ENCODE measurements around the gene ZNFX1. TPM values are rescaled to one million over a fixed set of nuclear protein-coding genes. Genes with fewer than 3 reads are reported as not detected.
A peak's percentile ranks its signal among the peaks of the same experiment; 100 is the strongest.
"Not testable (repeated sequence)": the region's sequence is repeated elsewhere in the genome, so short reads cannot be mapped to it uniquely, and the experiment has no call there.

ZNFX1 gene
- total RNA-seq, result 36.1 and 45.3 TPM in 2 replicates

DNA sequence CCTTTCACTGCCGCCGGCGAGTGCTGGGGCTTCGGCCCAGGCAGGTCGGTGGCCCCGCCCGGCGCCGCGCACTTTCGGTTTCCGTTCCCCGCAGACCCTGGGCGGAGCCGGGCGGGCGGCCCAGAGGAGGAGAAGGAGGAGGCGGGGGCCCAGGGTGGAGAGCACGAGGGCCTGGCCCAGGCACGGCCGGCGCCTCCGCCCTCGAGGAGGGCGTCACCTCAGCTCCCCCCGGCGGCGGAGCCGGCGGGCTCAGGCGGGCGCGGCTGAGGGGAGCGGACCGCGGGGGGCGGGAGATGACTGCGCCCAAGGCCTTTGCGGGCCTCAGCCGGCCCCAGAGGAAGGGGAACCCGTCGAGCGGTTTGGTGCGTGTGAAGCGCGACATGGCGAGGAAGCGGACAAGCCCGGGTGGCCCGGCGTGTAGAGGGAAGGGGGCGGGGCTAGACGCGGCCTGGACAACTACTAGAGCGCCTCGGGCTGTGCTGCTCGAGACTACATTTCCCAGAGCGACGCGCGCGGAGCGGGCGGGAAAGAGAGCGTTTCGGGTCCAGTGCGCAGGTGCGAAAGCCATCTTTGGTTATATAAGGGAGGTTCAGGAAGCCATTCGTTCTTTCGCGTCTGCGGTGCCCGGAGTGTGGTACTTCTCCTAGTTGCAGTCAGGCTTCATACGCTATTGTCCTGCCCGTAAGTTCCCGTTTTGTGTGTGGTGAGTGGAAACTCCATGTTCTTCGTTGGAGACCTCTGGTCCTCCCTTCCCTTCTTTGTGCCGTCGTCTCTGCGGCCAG, at the start of gene ZNFX1:
TSS of gene ZNFX1 (minus strand) at position 22 of the 782 bp plus-strand sequence. CDS start 2,218 bp downstream, outside the sequence.
- DNase-seq (ENCODE audit: low read depth, low spot score), result peak; percentile 87

DNA sequence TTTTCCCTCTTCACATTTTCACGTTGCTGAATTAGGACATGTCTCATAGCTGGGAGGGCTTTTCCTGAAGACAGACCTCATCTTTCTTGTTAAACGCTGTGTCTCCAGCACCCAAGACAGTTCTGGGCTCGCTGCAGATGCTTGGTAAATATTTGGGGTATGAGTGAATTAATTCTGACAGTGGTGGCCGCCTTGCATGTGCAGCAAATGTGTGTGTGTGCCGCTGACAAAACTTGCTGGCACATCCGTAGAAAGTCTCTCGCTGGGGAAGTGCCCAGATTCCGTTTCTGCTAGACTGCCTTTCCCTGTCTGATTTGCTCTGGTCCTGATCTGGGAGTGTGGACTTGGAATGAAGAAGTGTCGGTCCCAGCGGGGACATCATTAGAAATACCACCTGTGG, 48.2 kb upstream of the ZNFX1 start:
- no peak for DNase-seq (ENCODE audit: low read depth, low spot score)

DNA sequence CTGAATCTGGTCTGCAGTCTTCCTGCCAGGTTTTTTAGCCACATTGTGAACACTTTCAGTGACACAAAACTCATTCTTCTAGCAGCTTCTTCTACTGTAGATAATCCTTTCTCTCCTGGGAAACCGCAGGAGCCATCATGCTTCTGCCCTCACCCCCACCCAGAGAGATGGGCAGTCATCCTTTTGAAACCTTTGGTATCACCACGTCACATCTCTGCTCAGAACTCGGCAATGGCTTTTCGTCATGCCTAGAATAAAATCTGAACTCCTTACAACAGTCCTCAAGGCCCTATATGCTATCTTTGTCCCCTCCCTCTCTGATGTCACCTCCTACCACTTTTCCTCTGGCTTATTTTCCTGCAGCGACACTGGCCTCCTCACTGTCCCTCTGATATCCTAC, 46.4 kb upstream of the ZNFX1 start:
- no peak for DNase-seq (ENCODE audit: low read depth, low spot score)

DNA sequence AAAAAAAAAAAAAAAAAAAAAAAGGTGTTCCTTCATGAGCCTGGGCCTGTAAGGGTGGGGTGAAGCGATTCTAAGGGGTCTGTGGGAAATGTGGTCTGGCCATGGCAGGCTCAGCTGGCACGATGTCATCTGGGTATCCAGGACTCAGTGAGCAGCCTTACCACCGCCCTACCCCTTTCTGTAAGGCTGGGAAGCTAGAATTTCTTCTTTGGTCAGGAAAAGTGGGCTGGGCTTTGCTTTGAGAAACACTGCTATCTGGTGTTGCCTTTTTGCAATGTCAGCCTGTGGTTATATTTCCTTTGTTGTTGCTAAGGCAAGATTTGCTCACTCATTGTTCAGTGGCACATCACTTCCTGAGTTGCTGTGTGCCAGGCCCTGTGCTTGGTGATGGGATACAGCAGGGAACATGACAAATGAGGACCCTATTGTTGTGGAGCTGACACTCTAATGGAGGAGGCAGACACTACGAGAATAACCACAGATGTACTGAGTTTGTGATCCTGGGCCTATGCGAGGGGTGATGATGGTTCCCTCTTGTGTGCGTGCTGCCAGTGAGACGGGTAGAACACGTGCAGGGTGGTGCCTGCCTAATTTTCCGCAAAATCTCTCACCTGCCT, 45.9 kb upstream of the ZNFX1 start:
- DNase-seq (ENCODE audit: low read depth, low spot score), result peak; percentile 92

DNA sequence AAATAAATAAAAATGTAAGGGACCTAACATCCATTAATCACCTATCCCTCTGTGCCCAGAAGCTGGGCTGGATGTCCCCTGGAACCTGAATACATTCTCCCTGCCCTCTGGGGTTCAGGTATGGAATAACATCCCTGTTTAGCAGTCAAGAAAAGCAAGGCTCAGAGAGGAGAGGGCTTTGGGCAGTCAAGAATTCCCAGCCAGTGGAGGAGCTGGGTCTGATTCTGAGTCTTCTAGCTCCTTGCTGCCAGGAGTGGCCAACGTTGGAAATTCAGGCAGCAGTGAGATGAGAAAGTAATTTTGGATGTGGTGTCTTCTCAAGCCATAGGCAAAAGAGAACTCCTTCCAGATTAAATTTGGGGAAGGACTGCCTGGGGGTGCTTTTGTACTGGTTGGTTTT, 42.6 kb upstream of the ZNFX1 start:
- no peak for DNase-seq (ENCODE audit: low read depth, low spot score)

DNA sequence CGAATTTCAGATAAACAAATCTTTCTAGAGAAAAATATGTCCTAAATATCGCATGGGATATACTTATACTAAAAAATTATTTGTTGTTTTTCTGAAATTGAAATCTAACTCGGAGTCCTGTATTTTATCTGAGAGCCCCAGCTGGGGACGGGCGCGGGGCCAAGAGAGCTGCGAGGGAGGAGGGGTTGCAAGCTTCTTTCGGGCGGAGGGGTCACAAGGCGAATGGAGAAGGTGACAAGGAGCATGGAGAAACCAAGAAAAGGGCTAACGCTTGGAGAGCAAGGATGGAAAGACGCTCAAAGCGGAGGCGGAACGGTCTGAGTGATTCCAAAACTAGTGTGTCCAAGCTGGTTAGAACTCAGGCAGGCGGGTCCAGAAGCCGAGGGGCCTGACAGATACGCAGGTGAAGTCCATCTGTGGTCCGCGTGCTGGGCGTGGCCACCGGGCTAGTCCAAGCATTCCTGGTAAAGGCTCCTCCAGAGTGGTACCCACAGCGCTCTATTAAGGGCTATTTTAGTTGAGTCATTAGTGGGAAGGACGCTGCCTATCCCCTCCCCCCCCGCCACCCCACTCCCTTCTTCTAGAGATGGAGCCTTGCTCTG, 41.5 kb upstream of the ZNFX1 start:
- DNase-seq (ENCODE audit: low read depth, low spot score), result no peak

DNA sequence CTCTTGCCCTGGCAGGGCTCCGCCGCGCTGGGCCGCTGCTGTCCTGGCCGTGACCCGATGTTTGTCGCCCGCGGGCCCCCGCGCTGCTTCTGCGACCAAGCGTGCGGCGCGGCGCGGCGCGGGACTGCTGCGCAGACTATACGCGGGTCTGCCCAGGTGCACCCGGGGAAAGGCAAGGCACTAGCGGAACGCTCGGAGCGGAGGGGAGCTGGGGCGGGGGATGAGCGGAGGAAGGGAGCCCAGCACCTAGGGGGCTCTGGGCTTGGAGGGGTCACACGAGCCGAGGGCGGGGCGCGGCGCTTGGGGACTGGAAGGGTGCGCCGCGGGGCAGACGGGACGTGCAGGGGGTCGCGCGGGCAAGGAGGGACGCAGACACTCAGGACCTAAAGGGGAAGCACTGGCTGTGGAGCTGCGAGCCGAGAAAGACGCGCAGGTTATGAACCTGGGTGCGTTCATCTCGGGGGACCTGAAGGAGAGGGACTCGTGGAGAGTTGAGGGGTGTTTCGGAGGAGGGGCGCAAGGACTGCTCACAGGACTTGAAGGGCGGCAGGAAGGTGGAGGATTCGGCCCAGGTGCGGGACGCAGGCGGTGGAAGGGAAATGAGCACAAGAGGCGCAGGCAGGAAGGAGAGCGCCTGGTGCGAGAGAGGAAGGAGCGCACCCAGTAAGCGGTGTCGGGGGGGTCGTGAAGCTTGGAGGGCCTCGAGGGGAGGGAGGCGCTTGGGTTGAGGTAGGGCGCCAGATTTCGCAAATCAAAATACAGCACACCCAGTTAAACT, 40.8 kb upstream of the ZNFX1 start:
- no peak for DNase-seq (ENCODE audit: low read depth, low spot score)

DNA sequence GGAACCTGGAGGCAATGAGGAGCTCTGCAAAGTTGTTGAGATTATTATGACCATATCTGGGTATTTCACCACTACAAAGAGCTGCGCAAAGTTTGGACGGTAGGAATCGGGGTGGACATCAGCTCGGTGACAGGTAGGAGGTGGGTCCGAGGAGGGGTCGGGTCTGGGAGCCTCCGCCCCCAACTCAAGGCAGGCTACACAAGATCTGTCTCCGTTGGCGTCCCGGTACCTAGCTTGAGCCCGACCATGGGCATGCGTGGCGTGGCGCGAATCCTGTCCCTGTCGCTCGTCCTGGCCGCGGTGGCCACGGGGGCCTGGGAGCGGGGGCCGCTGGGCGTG, 40.2 kb upstream of the ZNFX1 start:
- no peak for DNase-seq (ENCODE audit: low read depth, low spot score)

DNA sequence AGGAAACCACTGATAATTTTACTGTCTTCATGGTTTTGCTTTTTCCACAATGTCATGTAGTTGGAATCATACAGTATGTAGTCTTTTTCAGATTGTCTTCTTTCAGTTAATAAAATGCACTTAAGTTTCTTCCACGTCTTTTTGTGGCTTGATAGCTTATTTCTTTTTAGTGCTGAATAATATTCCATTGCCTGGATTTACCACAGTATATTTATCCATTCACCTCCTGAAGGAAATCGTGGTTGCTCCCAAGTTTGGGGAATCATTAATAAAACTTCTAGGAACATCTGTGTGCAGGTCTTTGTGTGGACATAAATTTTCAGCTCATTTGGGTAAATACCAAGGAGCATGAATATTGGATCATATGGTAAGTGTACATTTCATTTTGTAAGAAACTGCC, 38.8 kb upstream of the ZNFX1 start:
- no peak for DNase-seq (ENCODE audit: low read depth, low spot score)

DNA sequence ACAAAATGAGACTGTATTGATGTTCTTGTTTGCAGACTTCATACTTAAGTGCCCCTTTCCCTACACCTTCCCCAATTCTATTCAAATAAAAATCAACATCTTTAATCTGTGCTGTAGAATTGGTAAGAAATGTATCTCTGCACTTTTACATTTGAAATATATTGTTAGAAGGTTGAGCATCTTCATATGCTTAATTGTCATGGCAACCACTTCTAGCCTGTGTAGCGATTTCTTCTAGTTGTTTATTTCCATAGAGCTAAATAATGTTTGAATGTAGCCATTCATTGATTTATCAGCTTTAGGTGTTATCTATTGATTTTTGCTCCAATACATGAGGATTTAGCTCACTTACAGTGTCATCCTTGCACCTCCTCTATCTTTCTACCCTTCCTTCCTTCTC, 37.7 kb upstream of the ZNFX1 start:
- DNase-seq (ENCODE audit: low read depth, low spot score), result no peak

DNA sequence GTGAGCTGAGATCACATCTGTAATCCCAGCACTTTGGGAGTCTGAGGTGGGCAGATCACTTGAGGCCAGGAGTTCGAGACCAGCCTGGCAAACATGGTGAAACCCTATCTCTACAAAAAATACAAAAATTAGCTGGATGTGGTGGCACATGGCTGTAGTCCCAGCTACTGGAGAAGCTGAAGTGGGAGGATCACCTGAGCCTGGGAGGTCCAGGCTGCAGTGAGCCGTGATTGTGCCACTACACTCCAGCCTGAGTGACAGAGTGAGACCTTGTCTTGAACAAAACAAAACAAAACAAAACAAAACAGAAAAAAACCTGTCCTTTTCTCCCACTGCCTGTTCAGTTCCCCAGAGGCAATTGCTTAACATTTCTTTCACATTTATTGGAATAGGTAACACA, 36.2 kb upstream of the ZNFX1 start:
- not testable (repeated sequence) for DNase-seq (ENCODE audit: low read depth, low spot score)

DNA sequence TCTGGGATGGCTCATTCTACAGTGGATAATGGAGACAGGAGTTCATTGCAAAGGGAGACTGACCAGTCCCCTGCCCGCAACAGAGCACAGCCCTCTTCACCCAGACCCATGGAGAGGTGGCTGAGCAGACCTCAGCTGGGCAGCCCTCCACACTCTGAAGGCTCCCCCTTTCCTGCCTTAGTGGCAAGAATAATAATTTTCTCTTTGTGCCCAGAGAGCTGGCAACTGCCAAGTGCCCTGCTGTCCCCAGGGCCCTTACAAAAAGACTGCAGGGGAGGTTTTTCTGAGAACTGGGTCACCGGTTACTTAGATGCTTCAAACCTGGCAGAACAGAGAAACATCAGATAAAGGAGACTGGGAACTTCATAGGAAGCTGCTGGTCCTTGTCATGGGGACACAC, 35.4 kb upstream of the ZNFX1 start:
- DNase-seq (ENCODE audit: low read depth, low spot score), result no peak

DNA sequence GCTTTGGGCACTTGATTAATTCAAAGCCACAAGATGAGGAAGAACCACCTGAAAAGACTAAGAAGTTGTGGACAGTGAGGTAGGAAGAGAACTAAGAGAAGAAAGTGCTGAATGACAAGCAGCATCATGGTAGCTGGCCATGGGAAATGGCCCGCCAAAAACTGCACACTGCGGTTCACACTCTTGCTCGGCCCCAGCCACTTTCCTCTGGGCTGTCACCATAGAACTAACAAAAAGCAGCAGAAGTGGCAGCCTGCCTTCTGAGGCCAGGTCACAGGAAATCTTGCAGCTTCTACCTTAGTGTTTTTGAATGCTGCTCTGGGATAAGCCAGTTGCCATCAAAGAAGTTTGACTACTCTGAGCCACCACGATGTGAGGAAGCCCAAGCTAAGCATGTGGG, 34.8 kb upstream of the ZNFX1 start:
- no peak for DNase-seq (ENCODE audit: low read depth, low spot score)

DNA sequence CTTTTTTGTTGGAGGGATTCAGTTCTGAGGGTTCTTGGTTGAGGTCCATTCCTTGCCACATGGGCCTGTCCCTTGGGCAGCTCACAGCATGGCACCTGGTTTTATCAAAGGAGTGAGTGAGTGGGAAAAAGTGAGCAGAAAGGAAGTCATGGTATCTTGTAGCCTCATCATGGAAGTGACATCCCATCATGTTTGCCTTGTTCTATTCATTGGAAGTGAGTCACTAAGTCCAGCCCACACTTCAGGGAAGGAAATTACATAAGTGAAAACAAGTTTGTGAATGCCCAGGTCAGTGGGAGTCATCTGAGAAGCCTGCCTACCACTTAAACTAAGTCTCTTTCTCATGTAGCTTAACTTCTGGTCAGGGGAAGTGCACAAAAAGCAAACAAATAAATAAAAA, 32.8 kb upstream of the ZNFX1 start:
- peak; percentile 69 for DNase-seq (ENCODE audit: low read depth, low spot score)

DNA sequence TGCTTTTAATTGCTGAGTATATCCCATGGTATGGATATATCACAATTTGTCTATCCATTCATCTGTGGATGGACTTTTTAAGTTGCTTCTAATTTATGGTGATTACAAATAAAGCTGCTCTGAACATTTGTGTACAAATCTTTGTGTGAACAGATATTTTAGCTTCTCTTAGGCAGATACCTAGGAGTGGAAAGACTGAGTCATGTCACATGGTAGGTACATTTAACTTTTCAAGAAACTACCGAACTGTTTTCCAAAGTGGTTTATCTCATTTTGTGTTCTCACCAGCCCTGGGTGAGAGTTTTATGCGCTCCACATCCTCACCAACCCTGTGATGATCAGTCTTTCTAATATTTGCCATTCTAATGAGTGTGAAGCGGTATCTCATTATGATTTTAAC, 31.0 kb upstream of the ZNFX1 start:
- DNase-seq (ENCODE audit: low read depth, low spot score), result no peak

DNA sequence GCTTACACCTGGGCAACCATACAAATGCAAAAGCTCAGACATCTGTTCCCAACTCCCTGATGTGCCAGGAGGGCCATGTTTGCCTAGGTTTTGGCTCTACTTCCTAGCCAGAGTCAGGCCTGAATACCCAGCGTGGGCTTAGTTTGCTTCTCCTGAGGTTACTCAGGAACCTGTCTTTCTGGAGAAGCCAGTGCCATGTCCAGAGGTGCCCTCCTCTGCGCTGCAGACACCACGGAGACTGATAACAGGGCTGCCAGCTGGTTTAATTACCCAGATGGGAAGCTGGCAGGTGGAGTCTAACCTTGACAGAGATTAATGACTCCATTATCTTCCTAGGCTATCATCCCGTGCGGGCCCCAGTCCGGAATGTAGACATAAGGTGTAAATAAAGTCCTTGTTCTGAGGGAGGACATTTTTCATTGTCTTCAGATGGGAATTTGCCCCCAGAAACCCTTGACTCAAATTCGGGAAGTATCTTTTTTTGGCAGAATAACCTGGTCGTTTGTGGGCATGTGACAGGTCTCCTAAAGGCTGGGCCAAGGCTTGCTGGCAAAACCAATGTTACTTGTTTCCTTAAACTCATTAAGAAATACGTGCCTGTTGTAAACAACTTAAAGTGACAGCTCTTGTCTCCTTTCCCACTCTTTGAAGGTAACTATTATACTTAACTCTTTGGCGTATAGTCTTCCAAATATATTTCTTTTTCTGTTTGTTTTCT, 29.2 kb upstream of the ZNFX1 start:
- no peak for DNase-seq (ENCODE audit: low read depth, low spot score)

DNA sequence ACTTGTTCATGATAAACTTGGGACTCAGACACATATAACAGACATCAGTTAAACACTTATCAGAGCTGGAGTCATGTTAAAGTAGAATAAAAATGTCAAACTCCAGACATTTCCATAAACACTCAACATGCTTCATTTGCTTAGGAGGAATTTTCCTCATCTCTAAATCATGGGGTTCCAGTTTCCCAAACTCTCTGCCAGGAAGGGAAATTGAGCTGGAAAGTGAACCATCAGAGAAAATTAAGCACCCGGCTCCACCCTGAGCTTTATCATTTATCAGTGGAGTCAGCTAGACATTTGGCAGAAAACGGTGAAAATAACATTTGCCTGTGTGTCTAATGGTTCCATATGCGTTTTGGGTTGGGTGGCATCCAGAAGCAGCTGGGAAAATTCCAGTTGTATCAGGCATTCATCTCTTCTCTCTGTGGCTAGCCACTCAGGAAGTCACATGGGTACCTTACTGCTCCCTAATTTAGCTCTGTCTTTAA, 25.3 kb upstream of the ZNFX1 start:
- no peak for DNase-seq (ENCODE audit: low read depth, low spot score)

DNA sequence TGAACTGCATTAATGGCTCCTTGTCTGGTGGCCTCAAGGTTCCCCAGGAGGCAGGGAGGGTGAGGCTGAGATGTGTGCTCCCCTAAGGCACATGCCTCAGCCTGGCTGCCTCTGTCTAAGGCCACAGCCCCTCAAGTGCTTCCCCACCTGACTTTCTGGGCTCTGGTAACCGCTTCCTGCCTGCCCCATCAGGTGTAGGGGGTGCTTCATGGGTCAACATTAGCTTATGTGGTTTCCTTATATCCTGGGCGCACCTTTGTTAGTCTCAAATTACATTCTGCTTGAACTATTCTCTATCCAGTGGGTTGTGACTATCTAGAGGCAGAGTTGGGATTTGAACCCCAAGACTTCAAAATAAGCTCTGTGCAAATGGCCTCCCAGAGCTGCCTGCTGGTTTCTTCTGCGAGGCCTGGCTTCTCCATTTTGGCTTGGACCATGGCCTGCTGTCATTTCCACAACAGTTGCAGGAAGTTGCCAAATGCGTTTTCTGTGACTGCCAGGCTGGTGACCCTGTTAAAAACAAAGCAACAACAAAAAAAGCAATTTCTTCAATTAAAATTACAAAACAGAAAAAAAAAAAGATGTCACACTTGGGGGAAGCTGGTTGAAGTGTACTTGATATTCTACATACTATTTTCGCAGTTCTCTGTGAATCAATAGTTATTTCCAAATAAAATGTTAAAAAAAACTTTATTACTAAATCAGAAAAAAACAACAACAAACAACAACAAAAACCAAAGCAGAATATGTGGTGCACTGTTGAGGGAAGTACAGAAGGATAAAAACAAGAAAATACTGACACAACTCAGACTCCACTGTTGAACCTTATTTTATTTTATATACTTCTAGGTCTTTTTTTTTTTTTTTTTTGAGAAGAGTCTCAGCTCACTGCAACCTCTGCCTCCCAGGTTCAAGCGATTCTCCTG, 20.0 kb upstream of the ZNFX1 start:
- no peak for DNase-seq (ENCODE audit: low read depth, low spot score)

DNA sequence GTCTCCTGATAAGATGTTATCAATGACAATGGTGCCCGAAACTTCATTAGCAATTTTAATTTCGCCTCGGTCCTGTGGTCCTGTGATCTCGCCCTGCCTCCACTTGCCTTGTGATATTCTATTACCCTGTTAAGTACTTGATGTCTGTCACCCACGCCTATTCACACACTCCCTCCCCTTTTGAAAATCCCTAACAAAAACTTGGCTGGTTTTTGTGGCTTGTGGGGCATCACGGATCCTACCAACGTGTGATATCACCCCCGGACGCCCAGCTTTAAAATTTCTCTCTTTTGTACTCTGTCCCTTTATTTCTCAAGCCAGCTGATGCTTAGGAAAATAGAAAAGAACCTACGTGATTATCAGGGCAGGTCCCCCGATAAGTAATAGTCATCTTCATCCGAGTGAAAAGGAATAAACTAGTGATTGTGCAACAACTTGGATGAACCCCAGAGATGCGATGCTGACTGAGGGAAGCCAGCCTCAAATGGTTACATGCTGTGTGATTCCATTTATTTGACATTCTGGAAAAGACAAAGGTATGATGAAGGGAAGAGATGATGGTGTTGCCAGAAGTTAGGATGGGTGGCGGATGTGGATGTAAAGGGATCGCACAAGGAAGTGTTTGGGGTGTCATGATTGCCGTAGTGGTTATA, 16.3 kb upstream of the ZNFX1 start:
- not testable (repeated sequence) for DNase-seq (ENCODE audit: low read depth, low spot score)

DNA sequence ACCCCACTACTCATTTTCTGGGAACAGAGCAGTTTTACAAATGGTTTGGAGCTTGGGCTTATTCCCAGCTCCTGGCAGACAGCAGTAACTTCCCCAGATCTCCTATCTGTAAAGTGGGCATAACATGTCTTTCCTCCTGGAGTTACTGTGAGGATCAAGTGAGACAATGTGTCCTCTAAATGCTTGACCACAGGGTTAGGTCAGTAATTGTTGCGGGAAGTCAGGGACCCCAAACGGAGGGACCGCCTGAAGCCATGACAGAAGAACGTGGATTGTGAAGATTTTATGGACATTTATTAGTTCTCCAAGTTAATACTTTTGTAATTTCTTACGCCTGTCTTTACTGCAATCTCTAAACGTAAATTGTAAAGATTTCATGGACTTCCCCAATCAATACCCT, 15.3 kb upstream of the ZNFX1 start:
- no peak for DNase-seq (ENCODE audit: low read depth, low spot score)
